ENCODE data around the gene PIM1. TPM values are rescaled to one million over a fixed set of nuclear protein-coding genes. Genes with fewer than 3 reads are reported as not detected.
"Not testable (repeated sequence)": the region's sequence is repeated elsewhere in the genome, so short reads cannot be mapped to it uniquely, and the experiment has no call there.

PIM1 gene
- total RNA-seq, 2 donors from 2014 or later = 15.6 to 26.2 TPM

GRCh38 chr6:37126493-37126958, 43.4 kb upstream of the PIM1 start:
- intact Hi-C loops (cut with DNase I) = no loop called here
- no peaks in the 10 kb centered on the region for H3K36me3 ChIP-seq
- H3K4me3 ChIP-seq = no peak overlapping the region
- DNase-seq = no peak
- peaks cover 6% of the 10 kb centered on the region for H3K4me1 ChIP-seq
- H3K27me3 ChIP-seq = no peaks in the 10 kb centered on the region
- no peak overlapping the region for H3K27ac ChIP-seq
- no peak for TF ChIP-seq CTCF (IDR thresholded peaks at IDR 0.05)
- H3K9me3 ChIP-seq = no peaks in the 10 kb centered on the region
- H3K9ac ChIP-seq (ENCODE audit: low read depth in 2 of 2, low read length in 2 of 2) = no peak overlapping the region

- Histone ChIP-seq H3K27me3 (no peaks in the 10 kb centered on the region), H3K36me3 (no peaks in the 10 kb centered on the region), H3K4me1 (peaks cover 6% of the 10 kb centered on the region), H3K4me3 (no peak overlapping the region), H3K9ac (ENCODE audit: low read depth in 2 of 2, low read length in 2 of 2) (no peak overlapping the region), H3K9me3 (no peaks in the 10 kb centered on the region), H3K27ac (no peak overlapping the region)
- intact Hi-C loops (cut with DNase I) = no loop called here
- DNase-seq = no peak
- no peak for TF ChIP-seq CTCF (IDR thresholded peaks at IDR 0.05)
These were observed 42.9 kb upstream of the PIM1 start for GRCh38 chr6:37126961-37127616.

GRCh38 chr6:37127961-37128862, 41.7 kb upstream of the PIM1 start:
- Histone ChIP-seq H3K4me1 (peaks cover 6% of the 10 kb centered on the region), H3K27ac (peak overlapping the region; percentile 28), H3K36me3 (no peaks in the 10 kb centered on the region), H3K27me3 (no peaks in the 10 kb centered on the region), H3K4me3 (no peak overlapping the region), H3K9ac (ENCODE audit: low read depth in 2 of 2, low read length in 2 of 2) (no peak overlapping the region), H3K9me3 (no peaks in the 10 kb centered on the region)
- peak; percentile 45 for DNase-seq
- intact Hi-C loops (cut with DNase I) = no loop called here
- no peak for TF ChIP-seq CTCF (IDR thresholded peaks at IDR 0.05)

GRCh38 chr6:37128863-37129443, 41.0 kb upstream of the PIM1 start:
- H3K9me3 ChIP-seq; H3K27ac ChIP-seq; H3K27me3 ChIP-seq; DNase-seq; H3K36me3 ChIP-seq; H3K9ac ChIP-seq (ENCODE audit: low read depth in 2 of 2, low read length in 2 of 2); H3K4me3 ChIP-seq; intact Hi-C loops (cut with DNase I): not testable (repeated sequence)
- H3K4me1 ChIP-seq = peaks cover 10% of the 10 kb centered on the region

GRCh38 chr6:37129566-37129965, 40.4 kb upstream of the PIM1 start:
- DNase-seq = no peak
- intact Hi-C loops (cut with DNase I) = no loop called here
- TF ChIP-seq CTCF (IDR thresholded peaks at IDR 0.05) = no peak
- peaks cover 14% of the 10 kb centered on the region for H3K4me1 ChIP-seq
- H3K4me3 ChIP-seq = no peak overlapping the region
- H3K27me3 ChIP-seq = no peaks in the 10 kb centered on the region
- no peak overlapping the region for H3K27ac ChIP-seq
- H3K9ac ChIP-seq (ENCODE audit: low read depth in 2 of 2, low read length in 2 of 2) = no peak overlapping the region
- no peaks in the 10 kb centered on the region for H3K36me3 ChIP-seq
- H3K9me3 ChIP-seq = no peaks in the 10 kb centered on the region
